Ectodermal cell (in vitro differentiated cells): Measurements from ENCODE around the gene UCP2.
"Not testable (repeated sequence)": the region's sequence is repeated elsewhere in the genome, so short reads cannot be mapped to it uniquely, and the experiment has no call there.

ENCODE experiments used
- H3K27ac ChIP-seq: 2 replicates; pipeline ENCODE4 v1.7.0; 2013; ENCODE audit warnings: mild to moderate bottlenecking, low read depth, low read length; ENCODE audit not compliant: insufficient read depth, poor library complexity, severe bottlenecking
- H3K27me3 ChIP-seq: 2 replicates; pipeline ENCODE4 v1.7.0; 2013; ENCODE audit warnings: mild to moderate bottlenecking, low read length; ENCODE audit not compliant: insufficient read depth, control insufficient read depth, poor library complexity, severe bottlenecking
- H3K36me3 ChIP-seq: one replicate; pipeline ENCODE4 v1.7.0; 2013; ENCODE audit warnings: low read length; ENCODE audit not compliant: control insufficient read depth, insufficient read depth
- H3K4me1 ChIP-seq: one replicate; pipeline ENCODE4 v1.7.0; 2013; ENCODE audit warnings: low read length; ENCODE audit not compliant: control insufficient read depth, insufficient read depth
- H3K4me3 ChIP-seq: 2 replicates; pipeline ENCODE4 v1.7.0; 2013; ENCODE audit warnings: low read depth, low read length, control low read depth; ENCODE audit not compliant: insufficient read depth
- H3K9me3 ChIP-seq: 2 replicates; pipeline ENCODE4 v1.7.0; 2013; ENCODE audit warnings: mild to moderate bottlenecking, low read length, moderate library complexity; ENCODE audit not compliant: control insufficient read depth
- WGBS, 2 experiments: methylation state at CpG; one replicate each; pipeline ENCODE4 v1.1.7; 2013; ENCODE audit warnings: missing lambda C conversion rate in 2 of 2; 5-methylcytosine and 5-hydroxymethylcytosine counted together

Gene UCP2

GRCh38 chr11:73939096-73939495 is 43.5 kb downstream of the UCP2 start:
- H3K9me3 ChIP-seq = no peaks in the 10 kb centered on the region
- H3K4me1 ChIP-seq = no peaks in the 10 kb centered on the region
- H3K36me3 ChIP-seq = no peaks in the 10 kb centered on the region
- WGBS, 2 experiments = 93 to 95% methylated on average over 4 of the region's 4 CpGs
- H3K4me3 ChIP-seq = no peak overlapping the region
- H3K27me3 ChIP-seq = no peaks in the 10 kb centered on the region
- no peak overlapping the region for H3K27ac ChIP-seq

- H3K4me3 ChIP-seq, H3K27me3 ChIP-seq, H3K4me1 ChIP-seq, H3K36me3 ChIP-seq, H3K27ac ChIP-seq, H3K9me3 ChIP-seq: not testable (repeated sequence)
- WGBS, 2 experiments = 97 to 99% methylated on average over 8 to 15 of the region's 25 CpGs
Measured at GRCh38 chr11:73936047-73936446, 46.6 kb downstream of the UCP2 start.

GRCh38 chr11:73932781-73933180 is 49.9 kb downstream of the UCP2 start:
- no peaks in the 10 kb centered on the region for H3K4me1 ChIP-seq
- H3K27ac ChIP-seq = no peak overlapping the region
- no peaks in the 10 kb centered on the region for H3K27me3 ChIP-seq
- no peaks in the 10 kb centered on the region for H3K9me3 ChIP-seq
- H3K36me3 ChIP-seq = peaks cover 10% of the 10 kb centered on the region
- no peak overlapping the region for H3K4me3 ChIP-seq
- 93 to 94% methylated on average over 7 of the region's 7 CpGs for WGBS, 2 experiments

GRCh38 chr11:73931951-73932350 is 50.7 kb downstream of the UCP2 start:
- 94% methylated on average over 6 of the region's 6 CpGs for WGBS, 2 experiments
- no peaks in the 10 kb centered on the region for H3K4me1 ChIP-seq
- no peaks in the 10 kb centered on the region for H3K27me3 ChIP-seq
- peaks cover 10% of the 10 kb centered on the region for H3K36me3 ChIP-seq
- no peak overlapping the region for H3K4me3 ChIP-seq
- no peak overlapping the region for H3K27ac ChIP-seq
- H3K9me3 ChIP-seq = no peaks in the 10 kb centered on the region

GRCh38 chr11:73931039-73931645 is 51.5 kb downstream of the UCP2 start:
- no peaks in the 10 kb centered on the region for H3K9me3 ChIP-seq
- no peaks in the 10 kb centered on the region for H3K4me1 ChIP-seq
- WGBS, 2 experiments = 63 to 69% methylated on average over 7 of the region's 7 CpGs
- no peak overlapping the region for H3K4me3 ChIP-seq
- peaks cover 10% of the 10 kb centered on the region for H3K36me3 ChIP-seq
- H3K27me3 ChIP-seq = no peaks in the 10 kb centered on the region
- no peak overlapping the region for H3K27ac ChIP-seq

- H3K9me3 ChIP-seq = no peaks in the 10 kb centered on the region
- H3K27ac ChIP-seq = no peak overlapping the region
- whole genome bisulfite sequencing, 2 experiments = 93 to 100% methylated on average over 2 of the region's 2 CpGs
- H3K36me3 ChIP-seq = peaks cover 10% of the 10 kb centered on the region
- H3K27me3 ChIP-seq = no peaks in the 10 kb centered on the region
- H3K4me1 ChIP-seq = no peaks in the 10 kb centered on the region
- no peak overlapping the region for H3K4me3 ChIP-seq
Measured at GRCh38 chr11:73929388-73929787, 53.3 kb downstream of the UCP2 start.
